ENCODE results near the gene KYNU. TPM values are rescaled to one million over a fixed set of nuclear protein-coding genes. Genes with fewer than 3 reads are reported as not detected.

Gene KYNU
- total RNA-seq, 2 experiments from 2014 or later, result not detected

- CTCF ChIA-PET, result no interaction called here
- Mint-ChIP-seq H3K36me3 (no peaks in the 10 kb centered on the region), H3K27me3 (no peaks in the 10 kb centered on the region), H3K27ac (no peak overlapping the region), H3K4me3 (no peak overlapping the region), H3K9me3 (ENCODE audit: low read depth) (peaks cover 2% of the 10 kb centered on the region), H3K4me1 (no peaks in the 10 kb centered on the region)
- ATAC-seq (no peak), DNase-seq (no peak)
Measured at GRCh38 chr2:142914507-142915313, 37.2 kb downstream of the KYNU start.

GRCh38 chr2:142915502-142915901 lies 38.0 kb downstream of the KYNU start:
- CTCF ChIA-PET, result no interaction called here
- H3K27ac Mint-ChIP-seq, result no peak overlapping the region
- DNase-seq (no peak), ATAC-seq (no peak)
- H3K27me3 Mint-ChIP-seq, result no peaks in the 10 kb centered on the region
- peaks cover 2% of the 10 kb centered on the region for H3K9me3 Mint-ChIP-seq (ENCODE audit: low read depth)
- no peak overlapping the region for H3K4me3 Mint-ChIP-seq
- no peaks in the 10 kb centered on the region for H3K4me1 Mint-ChIP-seq
- H3K36me3 Mint-ChIP-seq, result no peaks in the 10 kb centered on the region

- CTCF ChIA-PET, result no interaction called here
- H3K27me3 Mint-ChIP-seq, result no peaks in the 10 kb centered on the region
- H3K36me3 Mint-ChIP-seq, result no peaks in the 10 kb centered on the region
- ATAC-seq (no peak), DNase-seq (no peak)
- H3K9me3 Mint-ChIP-seq (ENCODE audit: low read depth), result peaks cover 2% of the 10 kb centered on the region
- H3K4me1 Mint-ChIP-seq, result no peaks in the 10 kb centered on the region
- no peak overlapping the region for H3K4me3 Mint-ChIP-seq
- no peak overlapping the region for H3K27ac Mint-ChIP-seq
Measured at GRCh38 chr2:142918624-142919023, 41.2 kb downstream of the KYNU start.

GRCh38 chr2:142920571-142920970 lies 43.1 kb downstream of the KYNU start:
- H3K9me3 Mint-ChIP-seq (ENCODE audit: low read depth), result no peaks in the 10 kb centered on the region
- CTCF ChIA-PET, result no interaction called here

GRCh38 chr2:142926445-142926844 lies 49.0 kb downstream of the KYNU start:
- H3K27me3 Mint-ChIP-seq, result no peaks in the 10 kb centered on the region
- DNase-seq (no peak), ATAC-seq (no peak)
- no peaks in the 10 kb centered on the region for H3K4me1 Mint-ChIP-seq
- CTCF ChIA-PET, result no interaction called here
- H3K27ac Mint-ChIP-seq, result no peak overlapping the region
- H3K9me3 Mint-ChIP-seq (ENCODE audit: low read depth), result no peaks in the 10 kb centered on the region
- H3K36me3 Mint-ChIP-seq, result no peaks in the 10 kb centered on the region
- no peak overlapping the region for H3K4me3 Mint-ChIP-seq

More at GRCh38 chr2:142920571-142920970, 43.1 kb downstream of the KYNU start:
- no peaks in the 10 kb centered on the region for H3K27me3 Mint-ChIP-seq
- no peak overlapping the region for H3K4me3 Mint-ChIP-seq
- no peaks in the 10 kb centered on the region for H3K4me1 Mint-ChIP-seq
- DNase-seq (no peak), ATAC-seq (no peak)
- H3K36me3 Mint-ChIP-seq, result no peaks in the 10 kb centered on the region
- no peak overlapping the region for H3K27ac Mint-ChIP-seq

- Mint-ChIP-seq H3K9me3 (ENCODE audit: low read depth) (no peaks in the 10 kb centered on the region), H3K4me3 (no peak overlapping the region), H3K36me3 (no peaks in the 10 kb centered on the region), H3K27me3 (no peaks in the 10 kb centered on the region), H3K27ac (no peak overlapping the region), H3K4me1 (no peaks in the 10 kb centered on the region)
- ATAC-seq (no peak), DNase-seq (no peak)
- CTCF ChIA-PET, result no interaction called here
Measured at GRCh38 chr2:142930835-142931398, 53.5 kb downstream of the KYNU start.

GRCh38 chr2:142933916-142934315 lies 56.5 kb downstream of the KYNU start:
- H3K9me3 Mint-ChIP-seq (ENCODE audit: low read depth), result no peaks in the 10 kb centered on the region
- CTCF ChIA-PET, result no interaction called here
- H3K4me3 Mint-ChIP-seq, result no peak overlapping the region
- H3K27ac Mint-ChIP-seq, result no peak overlapping the region
- no peaks in the 10 kb centered on the region for H3K4me1 Mint-ChIP-seq
- ATAC-seq, result no peak
- H3K27me3 Mint-ChIP-seq, result no peaks in the 10 kb centered on the region
- no peaks in the 10 kb centered on the region for H3K36me3 Mint-ChIP-seq
- no peak for DNase-seq

GRCh38 chr2:142935563-142936089 lies 58.2 kb downstream of the KYNU start:
- DNase-seq (no peak), ATAC-seq (no peak)
- Mint-ChIP-seq H3K36me3 (no peaks in the 10 kb centered on the region), H3K27me3 (peaks cover under 1% of the 10 kb centered on the region), H3K4me1 (no peaks in the 10 kb centered on the region), H3K4me3 (no peak overlapping the region), H3K27ac (no peak overlapping the region), H3K9me3 (ENCODE audit: low read depth) (no peaks in the 10 kb centered on the region)
- CTCF ChIA-PET, result no interaction called here

GRCh38 chr2:142936629-142937028 lies 59.2 kb downstream of the KYNU start:
- Mint-ChIP-seq H3K27ac (no peak overlapping the region), H3K9me3 (ENCODE audit: low read depth) (no peaks in the 10 kb centered on the region), H3K4me1 (no peaks in the 10 kb centered on the region), H3K36me3 (no peaks in the 10 kb centered on the region), H3K4me3 (no peak overlapping the region), H3K27me3 (peaks cover 3% of the 10 kb centered on the region)
- CTCF ChIA-PET, result no interaction called here
- ATAC-seq, result no peak
- DNase-seq, result no peak

GRCh38 chr2:142937347-142937746 lies 59.9 kb downstream of the KYNU start:
- no peaks in the 10 kb centered on the region for H3K36me3 Mint-ChIP-seq
- H3K27me3 Mint-ChIP-seq, result peaks cover 3% of the 10 kb centered on the region
- H3K27ac Mint-ChIP-seq, result no peak overlapping the region
- no peaks in the 10 kb centered on the region for H3K9me3 Mint-ChIP-seq (ENCODE audit: low read depth)
- DNase-seq (no peak), ATAC-seq (no peak)
- H3K4me3 Mint-ChIP-seq, result no peak overlapping the region
- no peaks in the 10 kb centered on the region for H3K4me1 Mint-ChIP-seq
- CTCF ChIA-PET, result no interaction called here

GRCh38 chr2:142938240-142938639 lies 60.8 kb downstream of the KYNU start:
- Mint-ChIP-seq H3K4me3 (no peak overlapping the region), H3K27me3 (peaks cover 3% of the 10 kb centered on the region), H3K4me1 (no peaks in the 10 kb centered on the region), H3K27ac (no peak overlapping the region), H3K36me3 (no peaks in the 10 kb centered on the region), H3K9me3 (ENCODE audit: low read depth) (no peaks in the 10 kb centered on the region)
- no peak for ATAC-seq
- CTCF ChIA-PET, result no interaction called here
- DNase-seq, result no peak

GRCh38 chr2:142940606-142941223 lies 63.3 kb downstream of the KYNU start:
- Mint-ChIP-seq H3K4me3 (no peak overlapping the region), H3K9me3 (ENCODE audit: low read depth) (no peaks in the 10 kb centered on the region), H3K27ac (no peak overlapping the region), H3K27me3 (peaks cover 3% of the 10 kb centered on the region), H3K4me1 (no peaks in the 10 kb centered on the region), H3K36me3 (no peaks in the 10 kb centered on the region)
- CTCF ChIA-PET, result no interaction called here
- ATAC-seq, result no peak
- no peak for DNase-seq

- DNase-seq (no peak), ATAC-seq (no peak)
- Mint-ChIP-seq H3K4me3 (no peak overlapping the region), H3K27ac (no peak overlapping the region), H3K4me1 (no peaks in the 10 kb centered on the region), H3K36me3 (no peaks in the 10 kb centered on the region), H3K9me3 (ENCODE audit: low read depth) (no peaks in the 10 kb centered on the region), H3K27me3 (peaks cover 3% of the 10 kb centered on the region)
- CTCF ChIA-PET, result no interaction called here
Measured at GRCh38 chr2:142942690-142943089, 65.2 kb downstream of the KYNU start.

GRCh38 chr2:142944264-142944663 lies 66.8 kb downstream of the KYNU start:
- no peaks in the 10 kb centered on the region for H3K4me1 Mint-ChIP-seq
- DNase-seq, result no peak
- H3K36me3 Mint-ChIP-seq, result no peaks in the 10 kb centered on the region
- H3K9me3 Mint-ChIP-seq (ENCODE audit: low read depth), result no peaks in the 10 kb centered on the region
- H3K27me3 Mint-ChIP-seq, result peaks cover 3% of the 10 kb centered on the region
- H3K27ac Mint-ChIP-seq, result no peak overlapping the region
- H3K4me3 Mint-ChIP-seq, result no peak overlapping the region
- no peak for ATAC-seq
- CTCF ChIA-PET, result no interaction called here

Data from activated CD8-positive, alpha-beta memory T cell treated with anti-CD3 and anti-CD28 coated beads, Interleukin-2, amount 10 ng/mL, durations not matched to agents 7 days and 5 days (primary cell).